ENCODE measurements around the gene RPA1.

GRCh38 chr17:1783271-1783670 lies 46.5 kb upstream of the RPA1 start:
- TF ChIP-seq CTCF (IDR thresholded peaks at IDR 0.05) (no peak), POLR2AphosphoS5 (IDR thresholded peaks at IDR 0.05) (no peak)
